Peyer's patch (tissue), 4 donors: ENCODE data around the gene GAL3ST3.

ENCODE experiments used
- CTCF ChIP-seq, 6 experiments: fragments of 450-650 bp in 4 of 6; fragments of 200-600 bp in 2 of 6; sonication (generic) in 1 of 6; IDR thresholded peaks; one replicate each; pipeline ENCODE4 v1.5.1; 2017 to 2019; ENCODE audit warnings: antibody characterized with exemption in 6 of 6, mild to moderate bottlenecking in 3 of 6, moderate library complexity in 1 of 6
- POLR2A ChIP-seq, 2 donors: fragments of 450-650 bp; IDR thresholded peaks; one replicate each; pipeline ENCODE4 v1.5.1; 2017; ENCODE audit warnings: antibody characterized with exemption in 2 of 2, mild to moderate bottlenecking in 2 of 2, moderate library complexity in 2 of 2

- TF ChIP-seq CTCF (IDR thresholded peaks at IDR 0.05), result no peak
- TF ChIP-seq POLR2A (IDR thresholded peaks at IDR 0.05), result no peak
Observed at GRCh38 chr11:66011785-66012303, 37.1 kb downstream of the GAL3ST3 start, which contains the start of gene CST6.
